SK-N-MC (cell line): ENCODE data around the gene PPIF.

Experiments used
- EZH2 ChIP-seq: fragments of 200-600 bp; sonication (generic); IDR thresholded peaks from one replicate; pipeline ENCODE4 v1.6.1; 2017; ENCODE audit warnings: antibody characterized with exemption
- POLR2AphosphoS5 ChIP-seq: IDR thresholded peaks from 2 replicates; pipeline ENCODE4 v1.6.1; 2012; ENCODE audit warnings: mild to moderate bottlenecking, low read depth, low read length, borderline replicate concordance

DNA sequence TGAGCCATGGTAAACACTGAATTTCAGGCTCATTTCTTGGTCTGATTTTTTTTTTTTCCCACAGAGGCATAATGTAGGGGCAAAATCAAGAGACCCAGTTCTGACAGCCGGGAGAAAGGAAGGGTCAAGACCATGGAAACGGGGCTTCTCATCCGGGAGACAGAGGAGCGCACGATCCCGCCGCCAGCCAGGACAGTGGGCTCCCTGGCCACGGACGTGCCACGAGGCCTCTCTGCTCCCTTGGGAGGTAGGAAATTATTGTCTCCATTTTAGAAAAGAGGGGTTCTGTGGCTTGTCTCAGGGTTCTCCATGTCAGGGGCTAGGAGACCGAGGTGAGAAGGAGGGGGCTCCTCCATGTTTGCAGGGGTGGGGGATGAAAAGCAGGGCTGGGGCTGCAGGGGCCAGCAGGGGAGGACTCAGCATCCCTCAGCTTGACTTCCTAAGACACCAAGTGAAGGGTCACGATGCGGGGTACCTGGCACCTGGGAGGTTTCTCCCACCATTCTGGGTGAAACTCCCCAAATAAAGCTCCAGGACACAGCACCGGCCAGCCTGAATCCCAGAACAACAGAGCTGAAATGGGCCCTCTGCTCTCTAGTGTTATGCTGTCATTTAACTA lies 37.6 kb downstream of the PPIF start:
- no peak for TF ChIP-seq EZH2
- TF ChIP-seq POLR2AphosphoS5, result no peak
